Neuronal stem cell (in vitro differentiated cells): ENCODE measurements around the gene MYH9.
"Not testable (repeated sequence)": the region's sequence is repeated elsewhere in the genome, so short reads cannot be mapped to it uniquely, and the experiment has no call there.

ENCODE experiments used
- DNase-seq: peaks from one replicate; pipeline ENCODE4 v3.0.0-alpha.2; 2013; ENCODE audit warnings: low spot score
- H2AFZ ChIP-seq: one replicate; pipeline ENCODE4 v1.6.1; 2013; ENCODE audit warnings: mild to moderate bottlenecking, low read length, inconsistent platforms
- H2AK5ac ChIP-seq: 2 replicates; pipeline ENCODE4 v1.6.1; 2013; ENCODE audit warnings: low read depth, mild to moderate bottlenecking, inconsistent platforms, low read length, moderate library complexity, mixed read lengths
- H2BK120ac ChIP-seq: 2 replicates; pipeline ENCODE4 v1.6.1; 2013; ENCODE audit warnings: low read depth, mild to moderate bottlenecking, inconsistent platforms, low read length, moderate library complexity, mixed read lengths
- H2BK12ac ChIP-seq: one replicate; pipeline ENCODE4 v1.6.1; 2013; ENCODE audit warnings: low read length, inconsistent platforms
- H2BK15ac ChIP-seq: 2 replicates; pipeline ENCODE4 v1.6.1; 2013; ENCODE audit warnings: mild to moderate bottlenecking, low read length, inconsistent platforms, mixed read lengths
- H2BK5ac ChIP-seq: one replicate; pipeline ENCODE4 v1.6.1; 2013; ENCODE audit warnings: inconsistent platforms, mild to moderate bottlenecking, low read length, moderate library complexity
- H3K14ac ChIP-seq: one replicate; pipeline ENCODE4 v1.6.1; 2013; ENCODE audit warnings: low read length, inconsistent platforms
- H3K18ac ChIP-seq: 2 replicates; pipeline ENCODE4 v1.6.1; 2013; ENCODE audit warnings: low read length, inconsistent platforms
- H3K23ac ChIP-seq: 2 replicates; pipeline ENCODE4 v1.6.1; 2013; ENCODE audit warnings: low read depth, mild to moderate bottlenecking, mixed read lengths, low read length, inconsistent platforms; ENCODE audit not compliant: poor library complexity
- H3K27ac ChIP-seq: replicated peaks from 3 replicates; pipeline ENCODE4 v1.5.1; 2013; ENCODE audit warnings: low read length, inconsistent platforms
- H3K27me3 ChIP-seq, 3 experiments: 2 replicates each; pipeline ENCODE4 v1.6.1; 2013; ENCODE audit warnings: low read length in 3 of 3, mild to moderate bottlenecking in 2 of 3, inconsistent platforms in 1 of 3, low read depth in 1 of 3, mixed read lengths in 1 of 3, moderate library complexity in 1 of 3; ENCODE audit not compliant: control insufficient read depth in 3 of 3, insufficient read depth in 3 of 3
- H3K36me3 ChIP-seq, 2 donors: replicated peaks in 1 of 2; 2 replicates each; pipeline ENCODE4 v1.6.1; 2013; ENCODE audit warnings: low read length in 2 of 2; ENCODE audit not compliant: control insufficient read depth in 2 of 2, insufficient read depth in 2 of 2
- H3K4ac ChIP-seq: 2 replicates; pipeline ENCODE4 v1.6.1; 2013; ENCODE audit warnings: inconsistent platforms, mild to moderate bottlenecking, low read length, moderate library complexity
- H3K4me1 ChIP-seq, 2 donors: 1 replicate in 1 of 2; 2 replicates in 1 of 2; pipeline ENCODE4 v1.6.1; 2013; ENCODE audit warnings: low read length in 2 of 2, low read depth in 1 of 2; ENCODE audit not compliant: control insufficient read depth in 2 of 2, insufficient read depth in 1 of 2
- H3K4me2 ChIP-seq: one replicate; pipeline ENCODE4 v1.6.1; 2013; ENCODE audit warnings: mild to moderate bottlenecking, low read length, inconsistent platforms; ENCODE audit not compliant: insufficient read depth, poor library complexity, severe bottlenecking
- H3K4me3 ChIP-seq, 2 donors: 2 replicates each; pipeline ENCODE4 v1.5.1; 2013; ENCODE audit warnings: low read length in 2 of 2, mild to moderate bottlenecking in 2 of 2, inconsistent platforms in 1 of 2, moderate library complexity in 1 of 2
- H3K79me1 ChIP-seq: one replicate; pipeline ENCODE4 v1.6.1; 2013; ENCODE audit warnings: low read depth, mild to moderate bottlenecking, inconsistent platforms, low read length, moderate library complexity
- H3K9ac ChIP-seq: one replicate; pipeline ENCODE4 v1.6.1; 2013; ENCODE audit warnings: mild to moderate bottlenecking, low read depth, low read length, inconsistent platforms; ENCODE audit not compliant: poor library complexity
- H3K9me3 ChIP-seq, 2 donors: replicated peaks in 1 of 2; 2 replicates each; pipeline versions ENCODE3 to v1.6.1; 2013; ENCODE audit warnings: low read length in 2 of 2, mild to moderate bottlenecking in 2 of 2, inconsistent platforms in 1 of 2, low read depth in 1 of 2, mixed read lengths in 1 of 2, moderate library complexity in 1 of 2; ENCODE audit not compliant: control insufficient read depth in 2 of 2, insufficient read depth in 1 of 2
- H4K8ac ChIP-seq: one replicate; pipeline ENCODE4 v1.6.1; 2013; ENCODE audit warnings: low read depth, mild to moderate bottlenecking, inconsistent platforms, low read length, moderate library complexity
- H4K91ac ChIP-seq: one replicate; pipeline ENCODE4 v1.6.1; 2013; ENCODE audit warnings: low read length, low read depth, mild to moderate bottlenecking, inconsistent platforms; ENCODE audit not compliant: poor library complexity
- WGBS, 2 donors: extraction: QIAGEN DNeasy Blood & Tissue Kit; methylation state at CpG; one replicate each; pipeline ENCODE4 v1.1.7; 2013; ENCODE audit warnings: missing lambda C conversion rate in 2 of 2, mixed read lengths in 1 of 2; ENCODE audit not compliant: insufficient read length in 2 of 2, insufficient replicate concordance in 1 of 2; ENCODE audit errors: extremely low coverage in 2 of 2; 5-methylcytosine and 5-hydroxymethylcytosine counted together

Gene MYH9

DNA sequence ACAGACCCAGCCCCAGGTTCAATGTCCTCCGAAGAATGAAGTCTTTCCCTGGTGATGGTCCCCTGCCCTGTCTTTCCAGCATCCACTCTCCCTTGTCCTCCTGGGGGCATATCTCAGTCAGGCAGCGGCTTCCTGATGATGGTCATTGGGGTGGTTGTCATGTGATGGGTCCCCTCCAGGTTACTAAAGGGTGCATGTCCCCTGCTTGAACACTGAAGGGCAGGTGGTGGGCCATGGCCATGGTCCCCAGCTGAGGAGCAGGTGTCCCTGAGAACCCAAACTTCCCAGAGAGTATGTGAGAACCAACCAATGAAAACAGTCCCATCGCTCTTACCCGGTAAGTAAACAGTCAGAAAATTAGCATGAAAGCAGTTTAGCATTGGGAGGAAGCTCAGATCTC is 120.7 kb downstream of the MYH9 start:
- Histone ChIP-seq H3K79me1 (no peaks in the 10 kb centered on the region), H3K4ac (no peak overlapping the region), H4K91ac (no peak overlapping the region), H2AFZ (no peak overlapping the region), H2BK15ac (no peak overlapping the region), H2AK5ac (no peak overlapping the region), H4K8ac (no peak overlapping the region), H2BK5ac (no peak overlapping the region), H3K27me3 (no peaks in the 10 kb centered on the region), H3K36me3 (no peaks in the 10 kb centered on the region), H3K27ac (no peak overlapping the region), H3K9me3 (no peaks in the 10 kb centered on the region), H3K14ac (no peak overlapping the region), H3K4me1 (peaks cover 1 to 6% of the 10 kb centered on the region in 2 donors), H3K18ac (peak overlapping the region; percentile 4), H2BK12ac (no peak overlapping the region), H3K4me2 (no peak overlapping the region), H3K23ac (no peak overlapping the region), H2BK120ac (no peak overlapping the region), H3K9ac (no peak overlapping the region), H3K4me3 (no peak overlapping the region)
- DNase-seq, result no peak
- WGBS, 2 donors, result no CpG with 5 or more reads among the region's 4 CpGs

DNA sequence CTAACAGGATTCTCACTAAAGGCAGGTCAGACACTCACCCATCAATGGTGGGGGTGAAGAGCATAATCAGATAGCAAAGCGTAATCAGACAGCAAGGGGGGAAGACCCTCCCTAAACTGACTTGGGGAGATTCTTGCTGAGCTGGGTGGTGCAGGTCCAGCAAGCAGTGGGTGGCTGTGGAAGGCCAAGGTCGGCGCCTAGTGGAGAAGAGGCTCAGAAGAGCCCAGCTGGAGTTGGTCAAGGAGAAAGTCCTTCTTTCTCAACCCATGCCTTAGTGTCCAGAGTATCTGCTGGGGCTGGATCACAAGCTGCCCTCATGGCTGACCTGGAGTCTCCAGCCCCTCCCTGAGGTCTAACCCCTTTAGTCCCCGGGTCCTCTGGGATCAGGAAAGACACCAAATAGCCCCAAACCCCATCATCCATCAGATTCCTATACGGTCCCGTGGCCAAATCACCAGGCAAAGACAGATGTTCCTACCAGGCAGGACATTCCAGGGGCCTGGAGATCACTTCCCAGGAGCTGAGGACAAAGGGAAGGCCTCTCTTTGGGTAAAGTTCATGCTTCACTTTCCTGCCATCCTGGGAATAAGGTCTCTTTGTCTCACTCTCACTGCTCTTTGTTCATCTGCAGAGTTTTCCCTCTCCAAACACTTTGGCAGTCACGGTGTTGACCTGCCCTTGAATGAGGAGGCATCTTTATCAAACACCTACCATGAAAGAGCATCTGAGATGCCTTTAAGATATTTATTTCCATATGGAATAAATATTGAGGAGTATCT is 123.7 kb downstream of the MYH9 start:
- H3K36me3 ChIP-seq, H3K27ac ChIP-seq, H2BK12ac ChIP-seq, H3K79me1 ChIP-seq, H3K27me3 ChIP-seq, H3K4me3 ChIP-seq, H3K4me2 ChIP-seq, H3K4ac ChIP-seq, H3K14ac ChIP-seq, H4K8ac ChIP-seq, H2AK5ac ChIP-seq, H3K23ac ChIP-seq, H3K9ac ChIP-seq, H2BK5ac ChIP-seq, H2BK15ac ChIP-seq, H3K9me3 ChIP-seq, DNase-seq: not testable (repeated sequence)
- Histone ChIP-seq H3K4me1 (peaks cover 8 to 15% of the 10 kb centered on the region in 2 donors), H2AFZ (peak overlapping the region; percentile 55), H2BK120ac (peak overlapping the region; percentile 37), H4K91ac (peak overlapping the region; percentile 89), H3K18ac (peak overlapping the region; percentile 67)
- WGBS, 2 donors, result no CpG with 5 or more reads among the region's 7 CpGs

- not testable (repeated sequence) for H3K4me2 ChIP-seq, H3K14ac ChIP-seq, H3K27ac ChIP-seq, H2BK12ac ChIP-seq, H3K9me3 ChIP-seq, H3K23ac ChIP-seq, H3K18ac ChIP-seq, H4K8ac ChIP-seq, H2AK5ac ChIP-seq, H2BK15ac ChIP-seq, H2BK120ac ChIP-seq, H4K91ac ChIP-seq, H3K4ac ChIP-seq, H3K79me1 ChIP-seq, H2BK5ac ChIP-seq, DNase-seq, H3K4me3 ChIP-seq, H3K36me3 ChIP-seq, H3K9ac ChIP-seq, H3K27me3 ChIP-seq
- no CpG with 5 or more reads among the region's 5 CpGs for WGBS, 2 donors
- H2AFZ ChIP-seq, result peak overlapping the region; percentile 55
- H3K4me1 ChIP-seq, result peaks cover 17 to 23% of the 10 kb centered on the region in 2 donors
These were observed 124.5 kb downstream of the MYH9 start for GRCh38 chr22:36263216-36263673.

GRCh38 chr22:36262307-36262706 is 125.5 kb downstream of the MYH9 start:
- H2AK5ac ChIP-seq, H3K18ac ChIP-seq, H4K91ac ChIP-seq, H2BK12ac ChIP-seq, H3K9ac ChIP-seq, H2BK15ac ChIP-seq, H3K14ac ChIP-seq, H2AFZ ChIP-seq, H3K9me3 ChIP-seq, H3K79me1 ChIP-seq, H2BK5ac ChIP-seq, DNase-seq, H3K36me3 ChIP-seq, H2BK120ac ChIP-seq, H3K4ac ChIP-seq, H3K27ac ChIP-seq, H3K27me3 ChIP-seq, H3K23ac ChIP-seq, H4K8ac ChIP-seq, H3K4me3 ChIP-seq, H3K4me2 ChIP-seq: not testable (repeated sequence)
- peaks cover 17 to 24% of the 10 kb centered on the region in 2 donors for H3K4me1 ChIP-seq
- WGBS, 2 donors, result no CpG with 5 or more reads among the region's 3 CpGs
